HG02759 (cell line): ENCODE data around the gene DAB2.
"Not testable (repeated sequence)": the region's sequence is repeated elsewhere in the genome, so short reads cannot be mapped to it uniquely, and the experiment has no call there.

Source experiments
- ATAC-seq: cut with Tn5 transposase; IDR thresholded peaks from one replicate; pipeline ENCODE4 v1.9.1; 2021; ENCODE audit warnings: mild to moderate bottlenecking, moderate library complexity; ENCODE audit not compliant: unreplicated experiment

DAB2 gene

DNA sequence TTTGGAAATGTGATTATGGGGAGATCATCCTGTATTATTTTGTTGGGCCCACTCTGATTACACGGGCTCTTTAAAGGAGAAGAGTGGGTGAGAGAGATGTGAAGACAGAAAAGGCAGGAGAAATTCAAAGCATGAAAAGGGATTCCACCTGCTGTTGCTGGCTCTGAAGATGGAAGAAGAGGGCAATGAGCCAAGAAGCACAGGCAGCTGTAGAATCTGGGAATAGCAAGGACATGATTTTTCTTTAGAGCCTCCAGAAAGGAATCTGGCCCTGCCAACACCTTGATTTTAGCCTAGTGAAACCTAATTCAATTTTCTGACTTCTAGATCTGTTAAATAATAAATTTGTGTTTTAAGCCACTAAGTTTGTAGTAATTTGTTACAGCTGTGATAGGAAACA is 71.8 kb downstream of the DAB2 start:
- no peak for ATAC-seq

DNA sequence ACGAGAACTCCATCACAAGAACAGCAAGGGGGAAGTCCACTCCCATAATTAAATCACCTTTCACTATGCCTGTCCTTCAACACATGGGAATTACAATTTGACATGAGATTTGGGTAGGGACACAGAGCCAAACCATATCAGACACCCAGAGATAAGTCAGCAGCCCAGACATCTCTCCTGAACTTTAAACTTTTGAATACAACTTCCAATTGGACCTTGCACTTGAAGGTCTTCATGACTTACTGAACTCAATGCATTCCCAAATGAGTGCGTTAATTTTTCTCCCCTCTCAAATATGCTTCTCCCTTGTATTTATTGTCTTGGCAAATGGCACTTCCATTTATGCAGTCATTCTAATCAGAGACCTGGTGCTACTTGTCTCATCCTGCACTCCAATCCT is 72.6 kb downstream of the DAB2 start:
- no peak for ATAC-seq

GRCh38 chr5:39349484-39349883 is 75.3 kb downstream of the DAB2 start:
- ATAC-seq, result no peak

DNA sequence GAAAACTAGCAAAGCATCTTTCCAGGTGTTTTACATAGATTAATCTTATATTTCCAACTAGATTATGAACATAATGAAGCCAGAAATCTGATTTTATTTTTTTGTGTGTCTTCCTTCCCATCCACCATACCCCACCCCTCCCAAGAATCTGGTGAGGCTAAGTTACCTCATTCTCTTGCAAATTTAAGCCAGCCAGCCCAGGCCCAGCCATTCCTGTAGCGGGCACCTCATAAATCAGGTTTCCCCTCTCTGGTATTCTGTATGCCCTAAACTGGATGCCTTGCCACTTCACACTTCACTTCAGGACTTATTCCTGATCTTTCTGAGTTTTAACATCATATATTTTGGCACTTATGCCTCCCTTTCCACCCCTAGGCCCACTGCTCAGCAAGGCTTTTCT is 82.3 kb downstream of the DAB2 start:
- no peak for ATAC-seq

- no peak for ATAC-seq
These were observed 82.9 kb downstream of the DAB2 start for GRCh38 chr5:39341896-39342295.

DNA sequence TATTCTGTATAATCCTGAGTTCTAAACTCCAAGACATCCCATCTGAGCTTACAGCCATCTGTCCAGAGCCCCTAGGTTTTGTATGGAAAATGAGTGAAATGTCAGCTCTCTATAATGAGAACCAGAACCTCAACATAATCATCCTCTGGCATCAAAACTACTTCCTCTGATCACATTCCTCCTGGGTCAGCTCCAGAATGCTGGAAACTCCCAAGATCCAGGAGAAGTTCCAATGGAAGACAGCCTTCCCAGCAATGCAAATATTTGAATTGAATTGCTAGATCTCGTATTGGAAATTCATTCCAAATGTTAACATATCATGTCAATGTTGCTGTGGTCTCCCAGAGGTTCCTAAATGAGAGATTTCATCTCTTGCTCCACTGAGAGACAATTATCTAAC is 84.3 kb downstream of the DAB2 start:
- ATAC-seq, result no peak

DNA sequence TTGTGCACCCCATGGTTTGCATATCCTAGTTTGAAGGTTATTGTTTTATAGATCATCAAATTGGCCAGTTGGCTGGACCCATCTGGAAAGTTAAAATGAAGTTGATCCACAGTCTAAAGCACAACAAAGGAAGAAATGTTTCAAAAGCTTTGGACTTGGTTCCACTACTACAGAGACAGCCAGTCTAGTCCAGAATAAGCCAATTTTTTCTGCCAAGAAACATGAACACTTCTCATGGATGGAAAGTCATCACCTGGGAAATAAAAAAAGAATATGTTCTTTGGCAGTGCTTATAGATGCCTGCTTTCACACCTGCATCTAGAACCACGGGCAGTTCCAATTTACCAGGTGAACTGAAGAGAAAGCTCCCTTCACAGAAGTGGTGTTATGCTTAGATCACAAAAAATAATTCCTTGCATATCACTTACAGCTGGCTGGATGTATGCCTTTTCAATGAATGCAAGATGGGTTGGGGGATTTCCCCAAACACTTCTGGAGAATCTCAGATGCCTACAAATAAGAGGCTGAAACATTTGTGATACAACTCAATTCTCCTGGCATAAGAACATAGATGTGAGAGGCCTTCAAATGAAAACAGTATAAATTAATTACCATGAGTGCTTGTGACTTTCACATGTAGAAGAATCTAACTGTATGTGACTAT is 87.4 kb downstream of the DAB2 start:
- ATAC-seq, result no peak

DNA sequence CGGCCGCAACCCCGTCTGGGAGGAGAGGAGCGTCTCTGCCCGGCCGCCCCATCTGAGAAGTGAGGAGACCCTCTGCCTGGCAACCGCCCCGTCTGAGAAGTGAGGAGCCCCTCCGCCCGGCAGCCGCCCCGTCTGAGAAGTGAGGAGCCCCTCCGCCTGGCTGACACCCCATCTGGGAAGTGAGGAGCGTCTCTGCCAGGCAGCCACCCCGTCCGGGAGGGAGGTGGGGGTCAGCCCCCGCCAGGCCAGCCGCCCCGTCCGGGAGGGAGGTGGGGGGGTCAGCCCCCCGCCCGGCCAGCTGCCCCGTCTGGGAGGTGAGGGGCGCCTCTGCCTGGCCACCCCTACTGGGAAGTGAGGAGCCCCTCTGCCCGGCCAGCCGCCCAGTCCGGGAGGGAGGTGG is 90.5 kb downstream of the DAB2 start:
- not testable (repeated sequence) for ATAC-seq

- no peak for ATAC-seq
These were observed 91.7 kb downstream of the DAB2 start for GRCh38 chr5:39333104-39333503.

DNA sequence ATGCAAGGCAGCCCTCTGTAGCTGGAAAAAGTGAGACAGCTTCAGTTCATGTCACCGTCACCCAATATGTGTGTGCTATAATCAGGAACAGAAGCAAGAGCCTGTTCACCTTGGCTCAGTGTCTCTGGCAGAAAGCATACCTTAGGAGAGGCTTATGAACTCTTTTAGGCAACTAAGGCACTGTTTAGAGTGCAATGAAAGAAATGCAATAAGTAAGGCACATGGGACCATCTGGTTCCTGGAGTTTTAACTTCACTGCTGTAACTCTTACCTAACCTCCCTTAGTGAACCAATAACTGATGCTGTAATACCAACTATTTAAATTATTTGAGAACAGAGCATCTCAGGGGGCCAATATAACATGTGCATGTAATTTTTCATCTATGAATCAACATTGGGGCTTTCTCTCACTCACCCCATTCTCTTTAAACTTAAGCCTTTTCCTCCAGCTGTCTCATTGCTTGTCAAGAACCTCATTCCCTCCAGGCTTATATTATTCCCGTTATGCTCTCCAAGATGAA is 92.9 kb downstream of the DAB2 start:
- ATAC-seq, result no peak

GRCh38 chr5:39328731-39329130 is 96.0 kb downstream of the DAB2 start:
- ATAC-seq, result no peak

DNA sequence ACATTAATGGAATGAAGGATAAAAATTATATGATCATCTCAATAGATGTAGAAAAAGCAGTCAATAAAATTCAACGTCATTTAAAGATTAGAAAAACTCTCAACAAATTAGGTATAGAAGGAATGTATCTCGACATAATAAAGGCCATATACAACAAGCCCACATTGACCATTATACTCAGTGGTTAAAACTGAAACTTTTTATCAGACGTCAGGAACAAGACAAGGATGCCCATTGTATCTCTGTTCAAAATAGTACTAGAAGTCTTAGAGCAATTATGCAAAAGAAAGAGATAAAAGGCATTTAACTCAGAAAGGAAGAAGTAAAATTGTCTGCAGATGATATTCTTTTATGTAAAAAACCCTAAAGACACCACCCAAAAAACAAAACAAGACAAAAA is 101.2 kb downstream of the DAB2 start:
- no peak for ATAC-seq
